Astrocyte of the spinal cord (primary cell): Measurements from ENCODE around the gene ZIC2.
A peak's percentile ranks its signal among the peaks of the same experiment; 100 is the strongest.

Experiments used
- DNase-seq: peaks from one replicate; pipeline ENCODE4 v3.0.0; 2011; ENCODE audit warnings: low read depth, low spot score
- H3K4me3 ChIP-seq: 2 replicates; pipeline ENCODE4 v1.5.1; 2011; ENCODE audit warnings: low read depth, mild to moderate bottlenecking, low read length, moderate library complexity
- CTCF ChIP-seq: IDR thresholded peaks from 2 replicates; pipeline ENCODE4 v1.5.1; 2012; ENCODE audit warnings: low read depth, mild to moderate bottlenecking, low read length, inconsistent platforms
- in situ Hi-C: cut with HindIII; loops from 2 replicates; pipeline ENCODE4 v1.10.0; 2017; ENCODE audit warnings: low sequenced_read_pairs

ZIC2 gene

DNA sequence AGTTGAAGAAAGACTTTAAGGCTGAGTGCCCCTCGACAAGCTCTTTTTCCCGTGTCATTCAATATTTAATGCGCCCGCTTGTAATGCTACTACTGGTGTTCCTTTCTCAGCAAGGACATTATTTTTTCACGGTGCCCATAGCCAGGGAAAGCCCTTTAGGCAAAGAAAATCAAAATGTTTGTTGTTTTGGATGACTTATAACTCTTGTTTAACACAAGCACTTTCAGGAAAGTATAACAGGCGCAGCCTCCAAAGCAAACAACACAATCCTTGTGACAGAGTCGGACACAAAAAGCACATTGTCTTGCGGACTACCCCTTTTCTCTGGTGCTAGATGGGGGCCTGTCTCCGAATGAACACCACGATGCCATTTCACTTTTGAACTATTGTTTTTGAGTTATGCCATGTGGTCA, 22.5 kb upstream of the ZIC2 start:
- no peak for DNase-seq
- in situ Hi-C loops: no loop called here
- no peak for TF ChIP-seq CTCF
- H3K4me3 ChIP-seq: no peak overlapping the region

- in situ Hi-C loops: no loop called here
- DNase-seq: peak; percentile 58
- peak; percentile 45 for TF ChIP-seq CTCF
- peak overlapping the region; percentile 48 for H3K4me3 ChIP-seq
These were observed 21.9 kb upstream of the ZIC2 start for GRCh38 chr13:99959540-99960230.

GRCh38 chr13:99960663-99961311, 20.8 kb upstream of the ZIC2 start:
- no peak for TF ChIP-seq CTCF
- DNase-seq: no peak
- H3K4me3 ChIP-seq: no peak overlapping the region
- in situ Hi-C loops: no loop called here

DNA sequence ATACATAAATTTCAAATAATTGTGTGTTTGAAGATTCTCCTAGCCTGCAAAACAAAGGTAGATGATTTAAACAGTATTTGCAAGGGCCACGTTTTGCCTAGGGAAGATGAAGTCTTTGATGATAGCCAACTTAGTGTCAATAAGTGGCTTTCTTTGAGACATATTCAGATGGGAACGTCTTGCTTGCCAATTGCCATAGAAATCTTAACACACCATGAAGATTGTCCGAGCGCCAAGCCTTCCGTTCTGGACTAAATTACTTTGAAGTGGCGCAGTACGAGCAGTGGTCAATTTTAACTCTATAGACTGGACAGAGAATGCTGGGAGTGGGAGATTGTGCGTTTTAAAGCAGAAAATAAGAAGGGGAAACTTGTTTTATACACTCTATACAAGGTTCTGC, 19.9 kb upstream of the ZIC2 start:
- TF ChIP-seq CTCF: no peak
- no peak overlapping the region for H3K4me3 ChIP-seq
- in situ Hi-C loops: no loop called here
- DNase-seq: no peak

GRCh38 chr13:99962242-99962641, 19.3 kb upstream of the ZIC2 start:
- in situ Hi-C loops: no loop called here
- TF ChIP-seq CTCF: no peak
- no peak for DNase-seq
- H3K4me3 ChIP-seq: no peak overlapping the region

DNA sequence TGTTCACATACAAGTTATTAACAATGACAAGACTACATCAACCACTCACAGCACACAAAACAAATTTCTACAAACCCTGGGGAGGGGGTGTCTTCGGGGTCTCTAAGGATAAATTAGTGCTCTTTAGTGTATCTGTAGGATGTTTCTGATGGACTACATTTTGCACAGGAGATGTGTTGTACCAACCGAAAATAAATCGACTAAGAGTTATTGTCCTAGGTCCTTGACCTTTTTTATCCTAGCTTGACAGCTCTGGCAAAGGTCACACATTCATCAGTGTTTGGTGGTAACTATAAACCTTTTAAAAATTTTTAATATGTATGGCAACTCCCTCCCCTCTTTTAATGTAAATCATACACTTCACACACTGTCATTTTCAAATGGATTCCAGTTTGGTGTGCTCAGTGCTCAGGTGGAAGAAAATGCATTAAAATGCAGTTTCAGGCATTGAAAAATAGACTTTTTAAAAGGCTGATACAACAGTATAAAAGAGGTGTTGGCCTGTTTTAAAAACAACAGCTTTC, 17.7 kb upstream of the ZIC2 start:
- no peak for DNase-seq
- no peak for TF ChIP-seq CTCF
- in situ Hi-C loops: no loop called here
- H3K4me3 ChIP-seq: no peak overlapping the region
